Astrocyte (in vitro differentiated cells and primary cell): ENCODE data around the gene DCC. TPM values are rescaled to one million over a fixed set of nuclear protein-coding genes. Genes with fewer than 3 reads are reported as not detected.

Source experiments
- DNase-seq: peaks from one replicate; pipeline ENCODE4 v3.0.0-alpha.2; 2010; ENCODE audit warnings: low read depth
- FAIRE-seq: peaks from 2 replicates; lab custom pipeline; 2011; peaks lifted over from hg19 to GRCh38; lab: Jason Lieb, UNC
- H2AFZ ChIP-seq: 2 replicates; pipeline ENCODE4 v1.6.0; 2012; ENCODE audit warnings: low read depth, low read length, inconsistent platforms
- H3K27ac ChIP-seq: 2 replicates; pipeline ENCODE4 v1.5.1; 2011; ENCODE audit warnings: low read depth, low read length, inconsistent platforms
- H3K27me3 ChIP-seq: 2 replicates; pipeline ENCODE4 v1.6.0; 2011; ENCODE audit warnings: low read length, inconsistent platforms; ENCODE audit not compliant: insufficient read depth
- H3K36me3 ChIP-seq: 2 replicates; pipeline ENCODE4 v1.5.1; 2011; ENCODE audit warnings: low read length, inconsistent platforms; ENCODE audit not compliant: insufficient read depth
- H3K4me1 ChIP-seq: 2 replicates; pipeline ENCODE4 v1.5.1; 2011; ENCODE audit warnings: low read length, inconsistent platforms; ENCODE audit not compliant: insufficient read depth
- H3K4me2 ChIP-seq: 2 replicates; pipeline ENCODE4 v1.6.0; 2012; ENCODE audit warnings: low read length, inconsistent platforms
- H3K4me3 ChIP-seq: 2 replicates; pipeline ENCODE4 v1.5.1; 2011; ENCODE audit warnings: low read depth, mild to moderate bottlenecking, low read length, inconsistent platforms; ENCODE audit not compliant: insufficient read depth
- H3K79me2 ChIP-seq: 2 replicates; pipeline ENCODE4 v1.6.0; 2012; ENCODE audit warnings: mild to moderate bottlenecking, low read length, inconsistent platforms; ENCODE audit not compliant: insufficient read depth
- H3K9ac ChIP-seq: 2 replicates; pipeline ENCODE4 v1.6.0; 2012; ENCODE audit warnings: mild to moderate bottlenecking, low read length, inconsistent platforms
- H3K9me3 ChIP-seq: 2 replicates; pipeline ENCODE4 v1.5.1; 2012; ENCODE audit warnings: low read depth, mild to moderate bottlenecking, low read length, inconsistent platforms; ENCODE audit not compliant: insufficient read depth
- H4K20me1 ChIP-seq: 2 replicates; pipeline ENCODE4 v1.6.0; 2012; ENCODE audit warnings: low read length, inconsistent platforms; ENCODE audit not compliant: insufficient read depth
- H3K27ac Mint-ChIP-seq: one replicate; pipeline ENCODE4 v1.8.0; 2021; ENCODE audit warnings: mild to moderate bottlenecking, mixed read lengths; ENCODE audit not compliant: unreplicated experiment
- H3K27me3 Mint-ChIP-seq: one replicate; pipeline ENCODE4 v1.8.0; 2021; ENCODE audit warnings: low read depth, mixed read lengths; ENCODE audit not compliant: unreplicated experiment
- H3K36me3 Mint-ChIP-seq: one replicate; pipeline ENCODE4 v1.8.0; 2021; ENCODE audit warnings: low read depth, mixed read lengths; ENCODE audit not compliant: unreplicated experiment
- H3K4me1 Mint-ChIP-seq: one replicate; pipeline ENCODE4 v1.8.0; 2021; ENCODE audit warnings: low read depth, mixed read lengths; ENCODE audit not compliant: unreplicated experiment
- H3K4me3 Mint-ChIP-seq: one replicate; pipeline ENCODE4 v1.8.0; 2021; ENCODE audit warnings: mild to moderate bottlenecking, moderate library complexity, mixed read lengths; ENCODE audit not compliant: unreplicated experiment
- H3K9me3 Mint-ChIP-seq: one replicate; pipeline ENCODE4 v1.8.0; 2021; ENCODE audit warnings: mild to moderate bottlenecking, mixed read lengths; ENCODE audit not compliant: unreplicated experiment
- EZH2 ChIP-seq: IDR thresholded peaks from 2 replicates; pipeline ENCODE4 v1.6.1; 2012; ENCODE audit warnings: mild to moderate bottlenecking, low read length, inconsistent platforms; ENCODE audit not compliant: insufficient read depth
- total RNA-seq: library from RNA; stranded (reverse); gene quantifications from 2 replicates; pipeline ENCODE4 v1.2.1, GENCODE V29; 2021
- TF ChIP-seq, protein P1 (sequence below): IDR thresholded peaks from 2 replicates; pipeline ENCODE4 v1.5.1; 2011; ENCODE audit warnings: low read depth, mild to moderate bottlenecking, inconsistent platforms, low read length, moderate library complexity; ENCODE audit not compliant: insufficient read depth

DCC gene
- total RNA-seq, 1 donor from 2014 or later = 2.6 TPM

DNA sequence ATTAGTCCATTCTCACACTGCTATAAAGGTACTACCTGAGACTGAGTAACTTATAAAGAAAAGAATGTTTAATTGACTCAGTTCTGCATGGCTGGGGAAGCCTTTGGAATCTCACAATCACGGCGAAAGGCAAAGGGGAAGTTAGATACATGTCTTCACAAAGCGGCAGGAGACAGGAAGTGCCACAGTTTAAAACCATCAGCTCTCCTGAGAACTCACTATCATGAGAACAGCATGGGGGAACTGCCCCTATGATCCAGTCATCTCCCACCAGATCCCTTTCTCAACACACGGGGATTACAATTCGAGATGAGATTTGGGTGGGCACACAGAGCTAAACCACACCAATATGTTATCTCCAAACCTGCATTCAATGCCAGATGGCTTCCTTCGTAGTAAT lies 716.1 kb downstream of the DCC start:
- Histone ChIP-seq H4K20me1 (no peaks in the 10 kb centered on the region), H2AFZ (no peak overlapping the region), H3K4me2 (no peak overlapping the region), H3K4me3 (no peak overlapping the region), H3K79me2 (no peaks in the 10 kb centered on the region), H3K27me3 (no peaks in the 10 kb centered on the region), H3K4me1 (no peaks in the 10 kb centered on the region), H3K36me3 (no peaks in the 10 kb centered on the region), H3K9ac (no peak overlapping the region), H3K9me3 (no peaks in the 10 kb centered on the region), H3K27ac (no peak overlapping the region)
- no peak overlapping the region for H3K27ac Mint-ChIP-seq
- FAIRE-seq (no peak), DNase-seq (no peak)
- no peak overlapping the region for H3K4me3 Mint-ChIP-seq
- no peaks in the 10 kb centered on the region for H3K9me3 Mint-ChIP-seq
- H3K36me3 Mint-ChIP-seq = no peaks in the 10 kb centered on the region
- no peaks in the 10 kb centered on the region for H3K27me3 Mint-ChIP-seq
- H3K4me1 Mint-ChIP-seq = no peaks in the 10 kb centered on the region
- TF ChIP-seq, protein P1, sequence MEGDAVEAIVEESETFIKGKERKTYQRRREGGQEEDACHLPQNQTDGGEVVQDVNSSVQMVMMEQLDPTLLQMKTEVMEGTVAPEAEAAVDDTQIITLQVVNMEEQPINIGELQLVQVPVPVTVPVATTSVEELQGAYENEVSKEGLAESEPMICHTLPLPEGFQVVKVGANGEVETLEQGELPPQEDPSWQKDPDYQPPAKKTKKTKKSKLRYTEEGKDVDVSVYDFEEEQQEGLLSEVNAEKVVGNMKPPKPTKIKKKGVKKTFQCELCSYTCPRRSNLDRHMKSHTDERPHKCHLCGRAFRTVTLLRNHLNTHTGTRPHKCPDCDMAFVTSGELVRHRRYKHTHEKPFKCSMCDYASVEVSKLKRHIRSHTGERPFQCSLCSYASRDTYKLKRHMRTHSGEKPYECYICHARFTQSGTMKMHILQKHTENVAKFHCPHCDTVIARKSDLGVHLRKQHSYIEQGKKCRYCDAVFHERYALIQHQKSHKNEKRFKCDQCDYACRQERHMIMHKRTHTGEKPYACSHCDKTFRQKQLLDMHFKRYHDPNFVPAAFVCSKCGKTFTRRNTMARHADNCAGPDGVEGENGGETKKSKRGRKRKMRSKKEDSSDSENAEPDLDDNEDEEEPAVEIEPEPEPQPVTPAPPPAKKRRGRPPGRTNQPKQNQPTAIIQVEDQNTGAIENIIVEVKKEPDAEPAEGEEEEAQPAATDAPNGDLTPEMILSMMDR = no peak
- TF ChIP-seq EZH2 = no peak

GRCh38 chr18:53070788-53071187 lies 730.8 kb downstream of the DCC start:
- Mint-ChIP-seq H3K36me3 (no peaks in the 10 kb centered on the region), H3K27ac (no peak overlapping the region), H3K9me3 (no peaks in the 10 kb centered on the region), H3K27me3 (peaks cover 2% of the 10 kb centered on the region), H3K4me3 (no peak overlapping the region), H3K4me1 (no peaks in the 10 kb centered on the region)
- no peaks in the 10 kb centered on the region for H3K9me3 ChIP-seq
- TF ChIP-seq, protein P1 = no peak
- TF ChIP-seq EZH2 = no peak
- H3K4me2 ChIP-seq = no peak overlapping the region
- no peak for DNase-seq
- no peak overlapping the region for H2AFZ ChIP-seq
- H3K79me2 ChIP-seq = no peaks in the 10 kb centered on the region
- H3K27me3 ChIP-seq = no peaks in the 10 kb centered on the region
- no peaks in the 10 kb centered on the region for H3K36me3 ChIP-seq
- no peaks in the 10 kb centered on the region for H4K20me1 ChIP-seq
- H3K4me1 ChIP-seq = no peaks in the 10 kb centered on the region
- no peak overlapping the region for H3K4me3 ChIP-seq
- no peak overlapping the region for H3K27ac ChIP-seq
- FAIRE-seq = no peak
- no peak overlapping the region for H3K9ac ChIP-seq

- Mint-ChIP-seq H3K4me1 (no peaks in the 10 kb centered on the region), H3K9me3 (no peaks in the 10 kb centered on the region), H3K27ac (no peak overlapping the region), H3K36me3 (no peaks in the 10 kb centered on the region), H3K4me3 (no peak overlapping the region), H3K27me3 (no peaks in the 10 kb centered on the region)
- Histone ChIP-seq H3K4me1 (no peaks in the 10 kb centered on the region), H3K9ac (no peak overlapping the region), H3K27ac (no peak overlapping the region), H3K4me3 (no peak overlapping the region), H3K4me2 (no peak overlapping the region), H2AFZ (no peak overlapping the region), H3K27me3 (no peaks in the 10 kb centered on the region), H3K79me2 (no peaks in the 10 kb centered on the region), H4K20me1 (no peaks in the 10 kb centered on the region), H3K9me3 (no peaks in the 10 kb centered on the region), H3K36me3 (no peaks in the 10 kb centered on the region)
- FAIRE-seq (no peak), DNase-seq (no peak)
- TF ChIP-seq EZH2 = no peak
- TF ChIP-seq, protein P1 = no peak
Observed at GRCh38 chr18:53080687-53081086, 740.7 kb downstream of the DCC start.
